Osteoblast (primary cell): ENCODE results near the gene PI4K2A. TPM values are rescaled to one million over a fixed set of nuclear protein-coding genes. Genes with fewer than 3 reads are reported as not detected.

Experiments used
- DNase-seq: peaks from one replicate; pipeline ENCODE4 v3.0.0; 2011; ENCODE audit warnings: low spot score, mixed read lengths; ENCODE audit not compliant: insufficient read length; ENCODE audit errors: missing footprints
- H2AFZ ChIP-seq: 2 replicates; pipeline ENCODE4 v1.6.0; 2011; ENCODE audit warnings: mild to moderate bottlenecking, low read length
- H3K27ac ChIP-seq: 2 replicates; pipeline ENCODE4 v1.5.1; 2011; ENCODE audit warnings: mild to moderate bottlenecking, low read depth, low read length, moderate library complexity
- H3K27me3 ChIP-seq: 2 replicates; pipeline ENCODE4 v1.6.0; 2012; ENCODE audit warnings: mild to moderate bottlenecking, control low read depth, inconsistent platforms, low read length, moderate library complexity; ENCODE audit not compliant: insufficient read depth
- H3K36me3 ChIP-seq: 2 replicates; pipeline ENCODE4 v1.5.1; 2011; ENCODE audit warnings: mild to moderate bottlenecking, low read length, control low read depth, moderate library complexity; ENCODE audit not compliant: insufficient read depth
- H3K4me1 ChIP-seq: 2 replicates; pipeline ENCODE4 v1.5.1; 2011; ENCODE audit warnings: mild to moderate bottlenecking, low read length, control low read depth, moderate library complexity; ENCODE audit not compliant: insufficient read depth
- H3K4me2 ChIP-seq: 2 replicates; pipeline ENCODE4 v1.6.0; 2011; ENCODE audit warnings: mild to moderate bottlenecking, low read length; ENCODE audit not compliant: insufficient read depth
- H3K4me3 ChIP-seq: fragments of 200-600 bp; sonication (generic); 3 replicates; pipeline ENCODE4 v1.5.1; 2012; ENCODE audit warnings: mild to moderate bottlenecking, low read length, inconsistent platforms; ENCODE audit not compliant: insufficient read depth
- H3K79me2 ChIP-seq: 2 replicates; pipeline ENCODE4 v1.6.0; 2012; ENCODE audit warnings: mild to moderate bottlenecking, low read length, control low read depth, inconsistent platforms; ENCODE audit not compliant: insufficient read depth
- H3K9me3 ChIP-seq: 2 replicates; pipeline ENCODE4 v1.5.1; 2011; ENCODE audit warnings: low read depth, low read length, control low read depth
- H4K20me1 ChIP-seq: 2 replicates; pipeline ENCODE4 v1.6.0; 2012; ENCODE audit warnings: mild to moderate bottlenecking, low read length, control low read depth; ENCODE audit not compliant: insufficient read depth
- CTCF ChIP-seq: IDR thresholded peaks from 2 replicates; pipeline ENCODE4 v1.5.1; 2011; ENCODE audit warnings: mild to moderate bottlenecking, low read depth, low read length, moderate library complexity; ENCODE audit errors: extremely low read depth
- total RNA-seq: library from RNA; depleted of rRNA; stranded (reverse); fragments of >200 nt; gene quantifications from 2 replicates; pipeline ENCODE4 v1.2.3, GENCODE V29; 2012

PI4K2A gene
- total RNA-seq, 1 donor = 23.5 TPM

DNA sequence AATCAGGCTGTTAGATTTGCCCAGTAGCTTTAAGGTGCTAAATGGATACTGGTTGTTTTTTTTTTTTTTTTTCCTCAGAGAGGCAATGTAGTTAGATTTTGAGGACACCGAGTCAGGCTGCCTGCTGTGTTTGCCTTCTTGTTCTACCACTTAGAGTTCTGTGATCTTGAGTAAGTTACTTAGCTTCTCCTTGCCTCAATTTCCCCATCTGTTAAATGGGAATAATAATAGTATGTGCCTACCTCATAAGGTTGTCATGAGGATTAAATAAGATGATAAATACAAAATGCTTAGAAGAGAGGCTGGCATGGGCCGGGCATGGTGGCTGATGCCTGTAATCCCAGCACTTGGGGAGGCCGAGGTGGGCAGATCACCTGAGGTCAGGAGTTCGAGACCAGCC lies 21.7 kb upstream of the PI4K2A start:
- Histone ChIP-seq H3K9me3 (no peaks in the 10 kb centered on the region), H3K27me3 (no peaks in the 10 kb centered on the region), H2AFZ (no peak overlapping the region), H3K27ac (no peak overlapping the region), H4K20me1 (no peaks in the 10 kb centered on the region), H3K4me3 (no peak overlapping the region), H3K4me1 (no peaks in the 10 kb centered on the region), H3K36me3 (peaks cover 4% of the 10 kb centered on the region), H3K79me2 (peaks cover 2% of the 10 kb centered on the region), H3K4me2 (no peak overlapping the region)
- no peak for DNase-seq
- TF ChIP-seq CTCF = no peak

DNA sequence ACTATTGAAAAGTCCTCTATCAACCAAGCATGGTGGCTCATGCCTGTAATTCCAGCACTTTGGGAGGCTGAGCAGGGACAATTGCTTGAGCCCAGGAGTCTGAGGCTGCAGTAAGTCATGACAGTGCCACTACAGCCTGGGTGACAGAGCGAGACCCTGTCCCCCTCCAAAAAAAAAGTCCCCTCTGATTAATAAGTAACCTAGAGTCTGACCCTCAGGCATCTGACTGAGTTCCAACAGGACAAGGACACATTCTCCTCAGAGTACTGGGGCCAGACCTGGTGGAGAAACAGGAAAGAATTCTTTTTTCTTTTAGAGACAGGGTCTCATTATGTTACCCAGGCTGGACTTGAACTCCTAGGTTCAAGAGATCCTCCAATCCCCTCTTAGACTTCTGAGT lies 17.2 kb upstream of the PI4K2A start:
- Histone ChIP-seq H3K4me3 (no peak overlapping the region), H2AFZ (no peak overlapping the region), H3K36me3 (no peaks in the 10 kb centered on the region), H4K20me1 (no peaks in the 10 kb centered on the region), H3K79me2 (peaks cover 2% of the 10 kb centered on the region), H3K27ac (no peak overlapping the region), H3K4me1 (no peaks in the 10 kb centered on the region), H3K4me2 (no peak overlapping the region), H3K27me3 (no peaks in the 10 kb centered on the region), H3K9me3 (no peaks in the 10 kb centered on the region)
- no peak for TF ChIP-seq CTCF
- DNase-seq = no peak

DNA sequence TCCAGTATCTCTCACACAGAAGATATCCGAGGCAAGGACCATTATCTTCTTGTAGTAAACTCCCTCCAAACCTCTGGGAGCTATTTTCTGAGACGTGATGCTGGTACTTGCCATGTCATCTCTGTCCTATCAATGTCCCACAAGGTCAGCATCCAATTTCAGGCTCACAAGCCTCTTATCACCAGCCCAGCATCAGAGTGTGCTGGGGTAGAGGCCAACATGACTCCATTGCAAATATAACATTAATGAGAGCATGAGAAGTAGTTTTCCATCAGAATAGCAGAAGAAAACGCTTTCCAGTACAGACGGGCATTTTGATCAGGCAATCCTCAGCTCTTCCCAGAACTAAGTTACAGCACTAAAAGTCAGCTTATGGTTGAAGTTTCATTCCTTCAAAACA lies 12.7 kb upstream of the PI4K2A start:
- H3K27ac ChIP-seq = no peak overlapping the region

DNA sequence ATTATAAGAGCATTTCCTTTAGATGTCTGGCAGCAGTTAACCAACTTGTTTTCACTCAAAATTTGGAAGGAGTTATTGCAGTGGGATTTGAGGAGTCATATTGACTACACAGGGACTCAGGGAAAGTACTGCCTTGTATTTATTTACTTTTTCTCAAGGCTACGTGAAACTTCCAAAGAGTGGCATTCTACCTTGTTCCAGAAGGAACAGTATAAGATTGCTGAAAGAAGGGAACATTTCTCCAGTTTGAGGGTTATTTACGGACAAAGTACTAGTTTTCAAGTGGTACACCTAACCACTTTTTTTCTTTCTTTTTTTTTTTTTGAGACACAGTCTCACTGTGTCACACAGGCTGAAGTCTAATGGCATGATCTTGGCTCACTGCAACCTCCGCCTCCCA lies 12.2 kb upstream of the PI4K2A start:
- no peak overlapping the region for H3K27ac ChIP-seq
- no peak overlapping the region for H3K4me3 ChIP-seq
- DNase-seq = no peak
- H2AFZ ChIP-seq = no peak overlapping the region
- no peaks in the 10 kb centered on the region for H3K9me3 ChIP-seq
- no peaks in the 10 kb centered on the region for H3K36me3 ChIP-seq
- peaks cover 4% of the 10 kb centered on the region for H4K20me1 ChIP-seq
- TF ChIP-seq CTCF = no peak
- H3K4me2 ChIP-seq = no peak overlapping the region
- H3K79me2 ChIP-seq = peaks cover 20% of the 10 kb centered on the region
- H3K4me1 ChIP-seq = no peaks in the 10 kb centered on the region
- H3K27me3 ChIP-seq = no peaks in the 10 kb centered on the region

More for the DNA sequence above, 12.7 kb upstream of the PI4K2A start:
- Histone ChIP-seq H3K27me3 (no peaks in the 10 kb centered on the region), H3K4me2 (no peak overlapping the region), H2AFZ (no peak overlapping the region), H3K36me3 (no peaks in the 10 kb centered on the region), H3K9me3 (no peaks in the 10 kb centered on the region), H3K4me3 (no peak overlapping the region), H4K20me1 (peaks cover 4% of the 10 kb centered on the region), H3K79me2 (peaks cover 15% of the 10 kb centered on the region), H3K4me1 (no peaks in the 10 kb centered on the region)
- no peak for TF ChIP-seq CTCF
- DNase-seq = no peak
